Ovary (tissue), 9 donors: ENCODE data around the gene BRAF. TPM values are rescaled to one million over a fixed set of nuclear protein-coding genes. Genes with fewer than 3 reads are reported as not detected.

Source experiments
- DNase-seq, 5 donors: peaks; one replicate each; pipeline ENCODE4 v3.0.0-alpha.2; 2019 to 2020
- H3K27ac ChIP-seq, 2 donors: fragments of 200-600 bp; one replicate each; pipeline versions ENCODE4 v1.5.1 to v1.8.0; 2019 to 2022
- H3K27me3 ChIP-seq: fragments of 200-600 bp; one replicate; pipeline ENCODE4 v1.8.0; 2022
- H3K36me3 ChIP-seq: fragments of 200-600 bp; sonication (generic); one replicate; pipeline ENCODE4 v1.5.1; 2019
- H3K4me1 ChIP-seq: one replicate; pipeline ENCODE4 v1.8.1; 2013; ENCODE audit warnings: mild to moderate bottlenecking, moderate library complexity; ENCODE audit not compliant: insufficient read depth
- H3K4me3 ChIP-seq: fragments of 200-600 bp; sonication (generic); one replicate; pipeline ENCODE4 v1.5.1; 2017
- H3K9me3 ChIP-seq, 2 donors: fragments of 200-600 bp in 1 of 2; sonication (generic) in 1 of 2; one replicate each; pipeline versions ENCODE4 v1.5.1 to v1.8.1; 2013 to 2019; ENCODE audit warnings: mild to moderate bottlenecking in 1 of 2, moderate library complexity in 1 of 2
- EP300 ChIP-seq: sonication (generic); formaldehyde crosslinking; IDR thresholded peaks from one replicate; pipeline ENCODE4 v1.6.1; 2017; ENCODE audit warnings: antibody characterized with exemption
- POLR2A ChIP-seq: fragments of 450-650 bp; IDR thresholded peaks from one replicate; pipeline ENCODE4 v1.6.1; 2017; ENCODE audit warnings: antibody characterized with exemption, mild to moderate bottlenecking, moderate library complexity
- WGBS, 3 donors: extraction: QIAGEN DNeasy Blood & Tissue Kit in 1 of 3; methylation state at CpG; one replicate each; pipeline versions ENCODE4 v1.1.5 to v1.1.7; 2013 to 2017; 5-methylcytosine and 5-hydroxymethylcytosine counted together
- intact Hi-C, 4 donors: fragments of 100-400 bp; cut with DNase I; formaldehyde crosslinking; loops; one replicate each; pipeline versions ENCODE4 v1.11.0 to v1.15.1; 2022 to 2023
- polyA plus RNA-seq, 2 donors: library from polyadenylated mRNA; stranded (reverse); fragments of 200-250 nt in 1 of 2; fragments of 350-450 nt in 1 of 2; fragmentation: Illumina TruSeq in 1 of 2; extraction: RNeasy Lipid Tissue Mini Kit (QIAGEN cat#74804) in 1 of 2; gene quantifications; one replicate each; pipeline ENCODE4 v1.2.3, GENCODE V29; 2013 to 2014
- total RNA-seq, 7 donors: library from RNA; depleted of rRNA in 2 of 7; stranded (reverse); fragments of >200 nt in 2 of 7; fragmentation: NEBNext Ultra II Directional in 3 of 7; extraction: Animal tissue kit (Norgen Biotek cat#: 25700) in 3 of 7; gene quantifications; one replicate each; pipeline versions ENCODE4 v1.1.0 to v1.2.4, GENCODE V29; 2016 to 2023
- TF ChIP-seq, protein P1 (sequence below), 3 donors: fragments of 450-650 bp in 2 of 3; fragments of 200-600 bp in 1 of 3; IDR thresholded peaks; one replicate each; pipeline versions ENCODE4 v1.5.1 to v1.8.0; 2016 to 2022; ENCODE audit warnings: antibody characterized with exemption in 3 of 3, mild to moderate bottlenecking in 1 of 3
- donor health status: DM: no; HTN: no; CAD: no; lungs with moderate emphysema.
- donor health status: DM: no; HTN: no; CAD: no.
- donor health status: Bipolar disorder and iron deficiency.
- donor health status: DM: yes; HTN: yes; CAD: no.
- donor health status: DM: no; HTN: no; CAD: no.
- donor health status: DM: yes; HTN: yes; CAD: no.

BRAF gene
- total and polyA plus RNA-seq, 9 donors = 8.3 to 52.0 (median 41.2) TPM

- Histone ChIP-seq H3K27ac (no peak overlapping the region), H3K4me1 (no peaks in the 10 kb centered on the region), H3K4me3 (no peak overlapping the region), H3K27me3 (no peaks in the 10 kb centered on the region), H3K36me3 (no peaks in the 10 kb centered on the region), H3K9me3 (no peaks in the 10 kb centered on the region)
- no peak for DNase-seq
- WGBS, 3 donors = 94 to 96% (median 94%) methylated on average over 7 of the region's 7 CpGs
- intact Hi-C loops = loop anchor here in 2 of 4 donors (5.0 to 10.0 kb wide), 3 partner anchors 111 to 1706 kb away; no protein-coding TSS in a partner anchor
- TF ChIP-seq POLR2A (no peak), EP300 (no peak)
- TF ChIP-seq, protein P1, sequence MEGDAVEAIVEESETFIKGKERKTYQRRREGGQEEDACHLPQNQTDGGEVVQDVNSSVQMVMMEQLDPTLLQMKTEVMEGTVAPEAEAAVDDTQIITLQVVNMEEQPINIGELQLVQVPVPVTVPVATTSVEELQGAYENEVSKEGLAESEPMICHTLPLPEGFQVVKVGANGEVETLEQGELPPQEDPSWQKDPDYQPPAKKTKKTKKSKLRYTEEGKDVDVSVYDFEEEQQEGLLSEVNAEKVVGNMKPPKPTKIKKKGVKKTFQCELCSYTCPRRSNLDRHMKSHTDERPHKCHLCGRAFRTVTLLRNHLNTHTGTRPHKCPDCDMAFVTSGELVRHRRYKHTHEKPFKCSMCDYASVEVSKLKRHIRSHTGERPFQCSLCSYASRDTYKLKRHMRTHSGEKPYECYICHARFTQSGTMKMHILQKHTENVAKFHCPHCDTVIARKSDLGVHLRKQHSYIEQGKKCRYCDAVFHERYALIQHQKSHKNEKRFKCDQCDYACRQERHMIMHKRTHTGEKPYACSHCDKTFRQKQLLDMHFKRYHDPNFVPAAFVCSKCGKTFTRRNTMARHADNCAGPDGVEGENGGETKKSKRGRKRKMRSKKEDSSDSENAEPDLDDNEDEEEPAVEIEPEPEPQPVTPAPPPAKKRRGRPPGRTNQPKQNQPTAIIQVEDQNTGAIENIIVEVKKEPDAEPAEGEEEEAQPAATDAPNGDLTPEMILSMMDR (IDR thresholded peaks at IDR 0.05) = no peak
These were observed 1.5 kb upstream of the BRAF start for GRCh38 chr7:140926021-140926817.

- intact Hi-C loops = loop anchor here in 1 of 4 donors (10.0 kb wide), 1 partner anchor 109 kb away; no protein-coding TSS in a partner anchor
- Histone ChIP-seq H3K27me3 (no peaks in the 10 kb centered on the region), H3K4me3 (peak overlapping the region; percentile 98), H3K36me3 (no peaks in the 10 kb centered on the region), H3K27ac (peak overlapping the region; percentile 92 to 93), H3K9me3 (no peaks in the 10 kb centered on the region), H3K4me1 (no peaks in the 10 kb centered on the region)
- 0 to 1% (median 0%) methylated on average over 41 to 69 of the region's 69 CpGs for WGBS, 3 donors
- peak; percentile 74 to 78 (median 76) for DNase-seq
- TF ChIP-seq EP300 = no peak
- TF ChIP-seq, protein P1 (IDR thresholded peaks at IDR 0.05) = peak in 2 of 3 donors; percentile 23 to 33
These were observed 509 bp downstream of the BRAF start for GRCh38 chr7:140924019-140924820.

DNA sequence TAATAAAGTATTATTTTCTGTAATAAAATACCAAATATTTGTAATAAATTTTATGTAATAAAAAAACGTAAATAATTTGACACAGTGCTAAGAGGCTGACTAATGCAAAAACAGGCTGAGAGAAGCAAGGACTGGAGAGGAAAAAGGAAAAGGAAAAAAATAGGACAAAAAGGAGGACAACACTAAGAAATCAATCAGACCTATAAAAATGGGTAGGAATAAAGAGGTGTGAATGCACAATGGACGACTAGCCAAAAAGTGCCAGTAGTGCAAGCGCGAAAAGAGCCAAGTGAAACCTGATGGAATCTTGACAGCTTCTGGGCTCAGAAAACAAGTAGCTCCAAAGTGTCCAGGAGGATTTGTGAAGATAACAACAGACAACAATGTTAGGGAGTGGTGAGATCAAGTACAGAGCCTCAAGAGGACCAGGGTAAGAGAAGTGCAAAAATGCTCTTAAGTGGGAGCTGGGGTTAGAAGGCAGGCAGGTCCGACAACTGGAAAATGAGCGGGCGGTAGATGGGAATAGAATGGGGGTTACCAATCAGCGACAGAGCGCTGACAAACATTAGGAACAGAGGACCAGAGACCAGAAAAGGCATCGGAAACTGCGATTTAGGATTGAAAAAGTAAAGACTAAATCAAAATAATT is 1.2 kb downstream of the BRAF start:
- TF ChIP-seq POLR2A (no peak), EP300 (no peak)
- TF ChIP-seq, protein P1 (IDR thresholded peaks at IDR 0.05) = no peak
- DNase-seq = peak in 1 of 5 donors; percentile 19
- intact Hi-C loops = loop anchor here in 1 of 4 donors (10.0 kb wide), 1 partner anchor 109 kb away; no protein-coding TSS in a partner anchor
- H3K27ac ChIP-seq = peak overlapping the region; percentile 92 to 93
- H3K9me3 ChIP-seq = no peaks in the 10 kb centered on the region
- H3K4me1 ChIP-seq = no peaks in the 10 kb centered on the region
- WGBS, 3 donors = 2 to 5% (median 3%) methylated on average over 11 of the region's 11 CpGs
- H3K27me3 ChIP-seq = no peaks in the 10 kb centered on the region
- H3K36me3 ChIP-seq = no peaks in the 10 kb centered on the region
- H3K4me3 ChIP-seq = peak overlapping the region; percentile 98

DNA sequence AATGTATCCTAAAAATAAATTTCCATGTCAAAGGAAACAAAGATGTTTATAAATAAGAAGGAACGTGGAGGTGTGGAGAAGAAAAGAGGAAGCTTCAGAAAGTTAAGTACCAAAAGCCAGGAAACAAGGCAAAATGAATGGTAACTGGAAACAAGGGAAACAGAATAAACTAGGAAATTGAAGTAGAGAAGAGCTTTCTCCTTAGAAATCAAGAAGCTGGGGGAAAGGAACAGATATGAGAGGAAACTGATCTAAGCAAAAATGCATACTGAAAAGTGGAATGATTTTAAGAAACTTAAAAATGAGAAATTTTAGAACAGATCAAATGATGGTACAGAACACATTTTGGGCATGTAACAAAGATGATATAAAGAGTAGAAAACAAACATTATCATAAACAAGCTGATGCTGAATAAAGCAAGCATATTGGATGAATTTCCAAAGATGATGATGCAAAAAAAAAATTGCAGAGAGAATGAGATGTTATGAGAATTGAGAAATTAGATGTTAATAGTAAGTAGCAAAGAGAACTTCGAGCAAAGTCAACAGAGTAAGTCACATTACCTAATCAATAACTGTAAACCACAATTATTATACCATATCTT is 1.9 kb downstream of the BRAF start:
- Histone ChIP-seq H3K36me3 (no peaks in the 10 kb centered on the region), H3K27ac (no peak overlapping the region), H3K9me3 (no peaks in the 10 kb centered on the region), H3K27me3 (no peaks in the 10 kb centered on the region), H3K4me1 (no peaks in the 10 kb centered on the region), H3K4me3 (peak overlapping the region; percentile 98)
- intact Hi-C loops = loop anchor here in 1 of 4 donors (10.0 kb wide), 1 partner anchor 108 kb away; no protein-coding TSS in a partner anchor
- 34 to 45% (median 43%) methylated on average over 2 of the region's 2 CpGs for WGBS, 3 donors
- TF ChIP-seq, protein P1 (IDR thresholded peaks at IDR 0.05) = no peak
- TF ChIP-seq EP300 (no peak), POLR2A (no peak)
- no peak for DNase-seq
